GDM1 (cell line): ENCODE data around the gene CRTAC1.

Source experiments
- DNase-seq: peaks from one replicate; lab custom pipeline; 2025; lab: John Stamatoyannopoulos, UW

The CRTAC1 gene

GRCh38 chr10:97896756-97897358 is 133.6 kb downstream of the CRTAC1 start:
- no peak for DNase-seq

GRCh38 chr10:97895915-97896314 is 134.5 kb downstream of the CRTAC1 start:
- no peak for DNase-seq

- no peak for DNase-seq
Observed at GRCh38 chr10:97895084-97895483, 135.3 kb downstream of the CRTAC1 start.

- no peak for DNase-seq
Observed at GRCh38 chr10:97894092-97894491, 136.3 kb downstream of the CRTAC1 start.

- no peak for DNase-seq
Observed at GRCh38 chr10:97892939-97893338, 137.5 kb downstream of the CRTAC1 start.

- DNase-seq: no peak
Observed at GRCh38 chr10:97892506-97892905, 137.9 kb downstream of the CRTAC1 start.

- no peak for DNase-seq
Observed at GRCh38 chr10:97891497-97892167, 138.8 kb downstream of the CRTAC1 start.

- no peak for DNase-seq
Observed at GRCh38 chr10:97889461-97890265, 140.8 kb downstream of the CRTAC1 start.

GRCh38 chr10:97888641-97889262 is 141.7 kb downstream of the CRTAC1 start:
- no peak for DNase-seq

GRCh38 chr10:97888134-97888533 is 142.3 kb downstream of the CRTAC1 start:
- no peak for DNase-seq

GRCh38 chr10:97887399-97887798 is 143.0 kb downstream of the CRTAC1 start:
- no peak for DNase-seq

- DNase-seq: no peak
Observed at GRCh38 chr10:97886286-97886685, 144.1 kb downstream of the CRTAC1 start.

GRCh38 chr10:97883092-97883485 is 147.3 kb downstream of the CRTAC1 start:
- DNase-seq: no peak

GRCh38 chr10:97882142-97883091 is 148.0 kb downstream of the CRTAC1 start:
- no peak for DNase-seq

- no peak for DNase-seq
Observed at GRCh38 chr10:97880109-97880508, 150.3 kb downstream of the CRTAC1 start.

GRCh38 chr10:97879241-97879640 is 151.2 kb downstream of the CRTAC1 start:
- DNase-seq: no peak

GRCh38 chr10:97876402-97876801 is 154.0 kb downstream of the CRTAC1 start:
- no peak for DNase-seq

GRCh38 chr10:97875391-97875790 is 155.0 kb downstream of the CRTAC1 start:
- no peak for DNase-seq

- no peak for DNase-seq
Observed at GRCh38 chr10:97874332-97874731, 156.1 kb downstream of the CRTAC1 start.

- no peak for DNase-seq
Observed at GRCh38 chr10:97873569-97873968, 156.9 kb downstream of the CRTAC1 start.

- no peak for DNase-seq
Observed at GRCh38 chr10:97870990-97871389, 159.4 kb downstream of the CRTAC1 start.
